ENCODE measurements around the gene LRP8. TPM values are rescaled to one million over a fixed set of nuclear protein-coding genes. Genes with fewer than 3 reads are reported as not detected.

Gene LRP8
- total RNA-seq, 4 donors from 2014 or later: 4.5 to 33.8 (median 5.0) TPM

GRCh38 chr1:53313556-53313955 lies 14.3 kb downstream of the LRP8 start:
- H3K9me3 ChIP-seq: no peaks in the 10 kb centered on the region
- H3K27ac ChIP-seq: no peak overlapping the region
- no peaks in the 10 kb centered on the region for H3K36me3 ChIP-seq
- TF ChIP-seq CTCF (IDR thresholded peaks at IDR 0.05): no peak
- no peak for TF ChIP-seq POLR2A (IDR thresholded peaks at IDR 0.05)
- no peaks in the 10 kb centered on the region for H3K4me1 ChIP-seq
- DNase-seq: no peak
- H3K27me3 ChIP-seq: no peaks in the 10 kb centered on the region
- H3K4me3 ChIP-seq: no peak overlapping the region

- TF ChIP-seq POLR2A (IDR thresholded peaks at IDR 0.05) (no peak), CTCF (IDR thresholded peaks at IDR 0.05) (no peak)
- H3K9me3 ChIP-seq: no peaks in the 10 kb centered on the region
- DNase-seq: no peak
These were observed 16.1 kb downstream of the LRP8 start for GRCh38 chr1:53311702-53312305.

GRCh38 chr1:53310847-53311681 lies 16.8 kb downstream of the LRP8 start:
- no peak for DNase-seq
- H3K27me3 ChIP-seq: no peaks in the 10 kb centered on the region
- H3K4me1 ChIP-seq: no peaks in the 10 kb centered on the region
- H3K36me3 ChIP-seq: no peaks in the 10 kb centered on the region
- no peak overlapping the region for H3K4me3 ChIP-seq
- TF ChIP-seq CTCF (IDR thresholded peaks at IDR 0.05) (no peak), POLR2A (IDR thresholded peaks at IDR 0.05) (no peak)
- no peaks in the 10 kb centered on the region for H3K9me3 ChIP-seq
- no peak overlapping the region for H3K27ac ChIP-seq

More at GRCh38 chr1:53311702-53312305, 16.1 kb downstream of the LRP8 start:
- no peaks in the 10 kb centered on the region for H3K27me3 ChIP-seq
- H3K27ac ChIP-seq: no peak overlapping the region
- H3K4me3 ChIP-seq: no peak overlapping the region
- H3K4me1 ChIP-seq: no peaks in the 10 kb centered on the region
- H3K36me3 ChIP-seq: no peaks in the 10 kb centered on the region

- no peaks in the 10 kb centered on the region for H3K27me3 ChIP-seq
- DNase-seq: no peak
These were observed 18.1 kb downstream of the LRP8 start for GRCh38 chr1:53309802-53310201.

GRCh38 chr1:53308506-53308905 lies 19.4 kb downstream of the LRP8 start:
- no peak overlapping the region for H3K4me3 ChIP-seq
- H3K4me1 ChIP-seq: no peaks in the 10 kb centered on the region
- H3K36me3 ChIP-seq: no peaks in the 10 kb centered on the region
- H3K9me3 ChIP-seq: no peaks in the 10 kb centered on the region
- H3K27me3 ChIP-seq: no peaks in the 10 kb centered on the region
- TF ChIP-seq POLR2A (IDR thresholded peaks at IDR 0.05): no peak
- no peak for TF ChIP-seq CTCF (IDR thresholded peaks at IDR 0.05)
- DNase-seq: no peak
- H3K27ac ChIP-seq: no peak overlapping the region

More at GRCh38 chr1:53309802-53310201, 18.1 kb downstream of the LRP8 start:
- Histone ChIP-seq H3K4me3 (no peak overlapping the region), H3K9me3 (no peaks in the 10 kb centered on the region), H3K36me3 (no peaks in the 10 kb centered on the region), H3K27ac (no peak overlapping the region), H3K4me1 (no peaks in the 10 kb centered on the region)
- TF ChIP-seq CTCF (IDR thresholded peaks at IDR 0.05) (no peak), POLR2A (IDR thresholded peaks at IDR 0.05) (no peak)
